HepG2 (cell line): ENCODE measurements around the gene LIME1. TPM values are rescaled to one million over a fixed set of nuclear protein-coding genes. Genes with fewer than 3 reads are reported as not detected.

Experiments used
- AGO1 ChIP-seq: fragments of 200-400 bp; formaldehyde crosslinking; IDR thresholded peaks from 2 replicates; pipeline ENCODE4 v1.6.1; 2017; ENCODE audit warnings: mild to moderate bottlenecking, low read depth, low read length, moderate library complexity; ENCODE audit not compliant: poor library complexity, severe bottlenecking
- BCL6 ChIP-seq: IDR thresholded peaks from 2 replicates; pipeline ENCODE4 v1.6.1; 2016; ENCODE audit warnings: missing genetic modification reagents, missing compliant biosample characterization
- ERF ChIP-seq: IDR thresholded peaks from 2 replicates; pipeline ENCODE4 v1.6.1; 2018; ENCODE audit warnings: missing biosample characterization, missing genetic modification reagents
- HDAC1 ChIP-seq: sonication (generic); formaldehyde crosslinking; IDR thresholded peaks from 2 replicates; pipeline ENCODE4 v1.5.1; 2020; ENCODE audit warnings: mild to moderate bottlenecking, missing genetic modification reagents
- IKZF1 ChIP-seq: fragments of 450-650 bp; IDR thresholded peaks from 2 replicates; pipeline ENCODE4 v1.7.1; 2016
- KLF13 ChIP-seq: sonication (generic); formaldehyde crosslinking; IDR thresholded peaks from 2 replicates; pipeline ENCODE4 v1.4.0; 2020; ENCODE audit warnings: mild to moderate bottlenecking, missing genetic modification reagents
- MED1 ChIP-seq: sonication (generic); formaldehyde crosslinking; IDR thresholded peaks from 2 replicates; pipeline ENCODE4 v1.4.0; 2020; ENCODE audit warnings: missing genetic modification reagents
- NFIC ChIP-seq: IDR thresholded peaks from 2 replicates; pipeline ENCODE4 v1.6.1; 2012; ENCODE audit warnings: mild to moderate bottlenecking, low read length, inconsistent platforms
- POGZ ChIP-seq: sonication (generic); formaldehyde crosslinking; IDR thresholded peaks from 2 replicates; pipeline ENCODE4 v1.4.0; 2020; ENCODE audit warnings: mild to moderate bottlenecking, missing genetic modification reagents
- RERE ChIP-seq: IDR thresholded peaks from 2 replicates; pipeline ENCODE4 v1.6.1; 2016; ENCODE audit warnings: low read depth, missing genetic modification reagents, missing compliant biosample characterization
- SMC3 ChIP-seq: IDR thresholded peaks from 2 replicates; pipeline ENCODE4 v1.6.1; 2011; ENCODE audit warnings: low read length, improper control_type of control experiment
- TAF15 ChIP-seq: fragments of 200-400 bp; formaldehyde crosslinking; IDR thresholded peaks from one replicate; pipeline ENCODE4 v1.6.1; 2018; ENCODE audit warnings: mild to moderate bottlenecking, low read depth, low read length; ENCODE audit not compliant: poor library complexity, severe bottlenecking
- TCF12 ChIP-seq, 2 experiments: fragments of 450-650 bp in 1 of 2; sonication (generic) in 1 of 2; formaldehyde crosslinking in 1 of 2; IDR thresholded peaks; 2 replicates each; pipeline versions ENCODE4 v1.6.1 to v1.8.0; 2017 to 2022; ENCODE audit warnings: antibody characterized with exemption in 1 of 2, mild to moderate bottlenecking in 1 of 2, missing genetic modification reagents in 1 of 2, moderate library complexity in 1 of 2
- TSC22D2 ChIP-seq: sonication (generic); formaldehyde crosslinking; IDR thresholded peaks from 2 replicates; pipeline ENCODE4 v1.5.1; 2020; ENCODE audit warnings: missing genetic modification reagents, mild to moderate bottlenecking, borderline replicate concordance
- ZBTB7B ChIP-seq: sonication (generic); formaldehyde crosslinking; IDR thresholded peaks from 2 replicates; pipeline ENCODE4 v1.4.0; 2020; ENCODE audit warnings: missing genetic modification reagents
- ZKSCAN8 ChIP-seq: IDR thresholded peaks from 2 replicates; pipeline ENCODE4 v1.6.1; 2016; ENCODE audit warnings: borderline replicate concordance, missing genetic modification reagents, missing compliant biosample characterization
- ZNF350 ChIP-seq: sonication (generic); formaldehyde crosslinking; IDR thresholded peaks from 2 replicates; pipeline ENCODE4 v1.4.0; 2020; ENCODE audit warnings: mild to moderate bottlenecking, low read depth, missing genetic modification reagents, borderline replicate concordance
- ZNF607 ChIP-seq: sonication (generic); formaldehyde crosslinking; IDR thresholded peaks from 2 replicates; pipeline ENCODE4 v1.5.1; 2020; ENCODE audit warnings: missing genetic modification reagents, mild to moderate bottlenecking, borderline replicate concordance
- ZNF800 ChIP-seq: sonication (generic); formaldehyde crosslinking; IDR thresholded peaks from 2 replicates; pipeline ENCODE4 v1.4.0; 2020; ENCODE audit warnings: missing genetic modification reagents
- ZNF841 ChIP-seq: sonication (generic); formaldehyde crosslinking; IDR thresholded peaks from 2 replicates; pipeline ENCODE4 v1.8.1; 2023; ENCODE audit warnings: missing genetic modification reagents, borderline replicate concordance
- polyA plus RNA-seq, 8 experiments: library from polyadenylated mRNA; depleted of rRNA in 3 of 8; stranded (reverse) in 7 of 8; unstranded in 1 of 8; fragments of >200 nt; fragmentation: Illumina TruSeq in 4 of 8; extraction: Trizol in 4 of 8; gene quantifications; 2 replicates each; pipeline versions ENCODE4 v1.2.1 to v1.2.3, GENCODE V29; 2011 to 2016; ENCODE audit warnings: low read depth in 4 of 8, missing spikeins in 1 of 8, mixed read lengths in 1 of 8; ENCODE audit not compliant: insufficient read depth in 1 of 8
- total RNA-seq, 5 experiments: library from RNA; depleted of rRNA; stranded (reverse); fragments of >200 nt; fragmentation: Illumina TruSeq; extraction: Trizol; gene quantifications; 2 replicates each; pipeline ENCODE4 v1.2.3, GENCODE V29; 2016; ENCODE audit warnings: low read depth in 1 of 5

The LIME1 gene
- total and polyA plus RNA-seq, 2 of the 13 experiments (the other 11 are each of a cell fraction or from before 2014, with no cell fraction given): 13.0 to 61.5 TPM

DNA sequence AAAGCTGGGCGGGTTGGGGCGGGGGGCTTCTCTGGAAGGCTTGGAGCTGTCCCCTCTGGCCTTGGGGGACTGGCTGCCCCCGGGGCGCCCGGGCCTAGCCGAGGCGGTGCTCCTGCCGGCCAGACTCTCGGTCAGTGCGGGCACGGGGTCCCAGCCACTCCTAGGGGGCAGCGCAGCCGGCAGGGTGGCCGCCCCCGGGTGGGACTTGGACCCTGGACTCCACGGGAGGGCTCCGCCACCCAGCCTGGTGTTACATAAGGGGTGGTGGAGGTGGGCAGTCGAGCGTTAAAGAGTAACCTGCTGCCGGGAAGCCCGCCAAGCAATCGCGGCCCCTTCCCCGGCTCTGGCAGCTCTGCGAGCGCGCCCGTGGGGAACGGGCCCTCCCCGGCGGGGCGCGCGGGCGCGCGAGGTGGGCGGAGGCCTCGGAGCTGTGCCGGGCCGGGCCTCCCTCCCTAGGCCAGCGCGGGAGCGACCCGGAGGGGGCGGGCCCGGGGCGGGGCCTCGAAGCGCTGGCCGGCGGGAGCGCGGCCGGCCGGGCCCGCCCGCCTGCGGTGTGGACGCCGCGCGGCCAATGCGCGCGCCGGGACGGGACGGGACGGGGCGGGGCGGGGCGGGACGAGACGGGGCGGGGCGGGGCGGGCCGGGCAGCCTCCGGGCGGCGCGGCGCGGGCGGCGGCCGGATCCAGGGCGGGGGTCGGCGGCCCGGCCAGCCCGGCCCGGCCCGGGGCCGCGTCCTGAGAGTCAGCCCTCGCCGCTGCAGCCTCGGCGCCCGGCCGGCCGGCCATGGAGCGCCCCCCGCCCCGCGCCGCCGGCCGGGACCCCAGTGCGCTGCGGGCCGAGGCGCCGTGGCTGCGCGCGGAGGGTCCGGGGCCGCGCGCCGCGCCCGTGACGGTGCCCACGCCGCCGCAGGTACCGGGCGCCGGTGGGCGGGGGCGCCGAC lies 2.9 kb downstream of the LIME1 start, which contains the start of gene SLC2A4RG (continued):
- TF ChIP-seq RERE (CRISPR knock-in tag) (no peak), TAF15 (no peak), TCF12 (IDR thresholded peaks at IDR 0.05) (no peak), TCF12 (CRISPR knock-in tag; IDR thresholded peaks at IDR 0.05) (peak; percentile 56; the same call in 1 of the 2 replicates), ERF (CRISPR knock-in tag) (peak; percentile 90), SMC3 (no peak), NFIC (no peak; the same call in 1 of the 2 replicates), ZNF350 (CRISPR knock-in tag) (peak; percentile 95), AGO1 (peak; percentile 93), IKZF1 (no peak), ZNF841 (no peak), ZNF607 (peak; percentile 91), ZKSCAN8 (CRISPR knock-in tag) (peak; percentile 81; the same call in 1 of the 2 replicates), MED1 (CRISPR knock-in tag) (peak; percentile 97), HDAC1 (CRISPR knock-in tag) (peak; percentile 96), ZNF800 (CRISPR knock-in tag) (peak; percentile 91), TSC22D2 (CRISPR knock-in tag) (peak; percentile 89; the same call in 1 of the 2 replicates), POGZ (CRISPR knock-in tag) (0 out of 2 replicates have a peak, but pooled peaks have one; percentile 8), KLF13 (CRISPR knock-in tag) (0 out of 2 replicates have a peak, but pooled peaks have one; percentile 41), ZBTB7B (CRISPR knock-in tag) (peak; percentile 100), BCL6 (peak; percentile 87)
